Measurements from ENCODE around the gene FGD3.

The FGD3 gene

GRCh38 chr9:93058355-93059010, 111.2 kb downstream of the FGD3 start, which contains the start of gene SUSD3:
Gene SUSD3 (plus strand): TSS chr9:93058701. CDS start chr9:93058743, 42 bp downstream.
- peak; percentile 64 for DNase-seq

GRCh38 chr9:93059011-93059714, 111.8 kb downstream of the FGD3 start:
- no peak for DNase-seq

GRCh38 chr9:93059715-93060578, 112.6 kb downstream of the FGD3 start:
- no peak for DNase-seq

GRCh38 chr9:93060746-93061259, 113.5 kb downstream of the FGD3 start:
- no peak for DNase-seq

- no peak for DNase-seq
Measured at GRCh38 chr9:93061260-93061751, 114.0 kb downstream of the FGD3 start.

- no peak for DNase-seq
Measured at GRCh38 chr9:93061791-93062763, 114.8 kb downstream of the FGD3 start.

GRCh38 chr9:93064392-93065134, 117.2 kb downstream of the FGD3 start:
- peak; percentile 94 for DNase-seq

- no peak for DNase-seq
Measured at GRCh38 chr9:93065135-93065720, 117.9 kb downstream of the FGD3 start.

GRCh38 chr9:93066978-93067603, 119.8 kb downstream of the FGD3 start:
- no peak for DNase-seq

- DNase-seq: no peak
Measured at GRCh38 chr9:93068956-93069355, 121.6 kb downstream of the FGD3 start.

GRCh38 chr9:93071464-93071863, 124.1 kb downstream of the FGD3 start:
- peak; percentile 38 for DNase-seq

GRCh38 chr9:93072383-93072795, 125.1 kb downstream of the FGD3 start:
- DNase-seq: no peak

- DNase-seq: no peak
Measured at GRCh38 chr9:93076101-93076791, 128.9 kb downstream of the FGD3 start.

GRCh38 chr9:93076792-93077128, 129.4 kb downstream of the FGD3 start:
- DNase-seq: no peak

- DNase-seq: no peak
Measured at GRCh38 chr9:93077367-93077766, 130.0 kb downstream of the FGD3 start.

- DNase-seq: no peak
Measured at GRCh38 chr9:93077811-93078210, 130.5 kb downstream of the FGD3 start.

GRCh38 chr9:93079371-93079770, 132.0 kb downstream of the FGD3 start:
- DNase-seq: no peak

- no peak for DNase-seq
Measured at GRCh38 chr9:93080406-93080805, 133.1 kb downstream of the FGD3 start.

GRCh38 chr9:93081081-93081529, 133.8 kb downstream of the FGD3 start:
- no peak for DNase-seq

- DNase-seq: no peak
Measured at GRCh38 chr9:93081931-93082330, 134.6 kb downstream of the FGD3 start.
